HCT116 (cell line): ENCODE results near the gene SYNJ2. TPM values are rescaled to one million over a fixed set of nuclear protein-coding genes. Genes with fewer than 3 reads are reported as not detected.

ENCODE experiments used
- ATAC-seq: fragments of 200-7000 bp; cut with Tn5 transposase; 2 replicates; pipeline ENCODE4 v1.9.1; 2020; ENCODE audit warnings: mild to moderate bottlenecking, moderate library complexity
- BruUV-seq: library from RNA; stranded (reverse); fragments of 400-500 nt; replicated peaks from 2 replicates; lab custom pipeline; 2021; lab: Mats Ljungman, UMichigan
- CTCF ChIA-PET: fragments of 300-600 bp; sonication (Branson Sonifier 250); formaldehyde crosslinking; loops from one replicate; lab custom pipeline; 2021; ENCODE audit warnings: antibody characterized with exemption; lab: Charles Lee
- POLR2A ChIA-PET: fragments of 300-600, 350-600 bp; sonication (Branson Sonifier 250); formaldehyde crosslinking; loops from one replicate; lab custom pipeline; 2021; ENCODE audit warnings: antibody characterized with exemption; lab: Charles Lee
- RAD21 ChIA-PET, 2 experiments: fragments of 300-600 bp; sonication (Branson Sonifier 250); formaldehyde crosslinking; loops; one replicate each; lab custom pipeline; 2023; ENCODE audit warnings: low total read pairs in 2 of 2; ENCODE audit not compliant: uncharacterized antibody in 2 of 2, unreplicated experiment in 2 of 2, low non-redundant PET in 1 of 2; lab: Charles Lee
- DNase-seq: peaks from one replicate; pipeline ENCODE4 v3.0.0-alpha.2; 2010; ENCODE audit warnings: low read depth, low spot score
- H2AFZ ChIP-seq: fragments of 200-600 bp; shearing (Covaris generic), sonication (generic); 2 replicates; pipeline ENCODE4 v1.6.1; 2017; ENCODE audit warnings: low read depth, mixed run types, mixed read lengths, antibody characterized with exemption, low read length; ENCODE audit not compliant: poor library complexity, severe bottlenecking
- H3K27ac ChIP-seq: 2 replicates; pipeline ENCODE4 v1.5.1; 2012; ENCODE audit warnings: low read depth, low read length
- H3K27me3 ChIP-seq: fragments of 200-600 bp; sonication (generic); 2 replicates; pipeline ENCODE4 v1.6.1; 2016; ENCODE audit warnings: mixed run types, low read length, mixed read lengths; ENCODE audit not compliant: insufficient read depth
- H3K36me3 ChIP-seq, 2 experiments: fragments of 200-500 bp in 1 of 2; fragments of 200-600 bp in 1 of 2; sonication (Bioruptor generic) in 1 of 2; sonication (generic) in 1 of 2; 2 replicates each; pipeline versions ENCODE4 v1.5.1 to v1.6.1; 2014 to 2016; ENCODE audit warnings: low read length in 2 of 2, inconsistent platforms in 1 of 2, mixed read lengths in 1 of 2, mixed run types in 1 of 2; ENCODE audit not compliant: insufficient read depth in 2 of 2, control insufficient read depth in 1 of 2
- H3K4me1 ChIP-seq, 2 experiments: fragments of 200-600 bp in 1 of 2; sonication (generic) in 1 of 2; 2 replicates each; pipeline versions ENCODE4 v1.5.1 to v1.6.1; 2012 to 2017; ENCODE audit warnings: low read length in 2 of 2, inconsistent platforms in 1 of 2, mild to moderate bottlenecking in 1 of 2, mixed read lengths in 1 of 2, mixed run types in 1 of 2, moderate library complexity in 1 of 2; ENCODE audit not compliant: insufficient read depth in 2 of 2, control insufficient read depth in 1 of 2
- H3K4me2 ChIP-seq: fragments of 200-600 bp; sonication (generic); 2 replicates; pipeline ENCODE4 v1.6.1; 2017; ENCODE audit warnings: mixed run types, low read length, mixed read lengths
- H3K4me3 ChIP-seq, 2 experiments: fragments of 200-600 bp in 1 of 2; sonication (generic) in 1 of 2; replicated peaks in 1 of 2; 2 replicates each; pipeline ENCODE4 v1.5.1; 2011 to 2016; ENCODE audit warnings: low read length in 2 of 2, control low read depth in 1 of 2, low read depth in 1 of 2, mild to moderate bottlenecking in 1 of 2, mixed read lengths in 1 of 2, mixed run types in 1 of 2
- H3K79me2 ChIP-seq: fragments of 200-600 bp; sonication (generic); 2 replicates; pipeline ENCODE4 v1.6.1; 2017; ENCODE audit warnings: mild to moderate bottlenecking, mixed run types, low read length, moderate library complexity, mixed read lengths; ENCODE audit not compliant: insufficient read depth
- H3K9ac ChIP-seq: fragments of 200-600 bp; sonication (generic); 2 replicates; pipeline ENCODE4 v1.6.1; 2016; ENCODE audit warnings: low read length, mixed read lengths
- H3K9me2 ChIP-seq: fragments of 200-600 bp; sonication (generic), shearing (Covaris generic); 2 replicates; pipeline ENCODE4 v1.6.1; 2017; ENCODE audit warnings: mixed run types, mild to moderate bottlenecking, moderate library complexity; ENCODE audit not compliant: insufficient read depth
- H3K9me3 ChIP-seq, 2 experiments: fragments of 200-500 bp in 1 of 2; fragments of 200-600 bp in 1 of 2; sonication (Bioruptor generic) in 1 of 2; sonication (generic) in 1 of 2; 2 replicates each; pipeline ENCODE4 v1.6.1; 2014 to 2017; ENCODE audit warnings: low read length in 2 of 2, mixed read lengths in 2 of 2, inconsistent platforms in 1 of 2, low read depth in 1 of 2, mild to moderate bottlenecking in 1 of 2, mixed run types in 1 of 2, moderate library complexity in 1 of 2; ENCODE audit not compliant: control insufficient read depth in 1 of 2, insufficient read depth in 1 of 2
- H4K20me1 ChIP-seq: fragments of 200-600 bp; sonication (generic), shearing (Covaris generic); 2 replicates; pipeline ENCODE4 v1.6.1; 2017; ENCODE audit warnings: mixed run types, mild to moderate bottlenecking, moderate library complexity; ENCODE audit not compliant: insufficient read depth
- ATF3 ChIP-seq: IDR thresholded peaks from 2 replicates; pipeline ENCODE4 v1.6.1; 2012
- CBX3 ChIP-seq: IDR thresholded peaks from 2 replicates; pipeline ENCODE4 v1.6.1; 2012; ENCODE audit warnings: low read depth
- EGR1 ChIP-seq: IDR thresholded peaks from 2 replicates; pipeline ENCODE4 v1.6.1; 2012; ENCODE audit warnings: low read depth
- ELF1 ChIP-seq: IDR thresholded peaks from 2 replicates; pipeline ENCODE4 v1.6.1; 2012; ENCODE audit warnings: low read depth, borderline replicate concordance
- EZH2phosphoT487 ChIP-seq: fragments of 200-600 bp; IDR thresholded peaks from 2 replicates; pipeline ENCODE4 v1.6.1; 2018; ENCODE audit warnings: antibody characterized with exemption, borderline replicate concordance
- POLR2A ChIP-seq: IDR thresholded peaks from 2 replicates; pipeline ENCODE4 v1.7.0; 2011; ENCODE audit warnings: borderline replicate concordance; ENCODE audit not compliant: insufficient read depth, insufficient read length; ENCODE audit errors: extremely low read depth
- REST ChIP-seq: IDR thresholded peaks from 2 replicates; pipeline ENCODE4 v1.6.1; 2012; ENCODE audit warnings: low read depth
- ZBTB33 ChIP-seq: IDR thresholded peaks from 2 replicates; pipeline ENCODE4 v1.6.1; 2011; ENCODE audit warnings: mild to moderate bottlenecking, low read length, moderate library complexity; ENCODE audit not compliant: insufficient replicate concordance; ENCODE audit errors: extremely low read depth
- intact Hi-C: fragments of 100-400 bp; cut with micrococcal nuclease; formaldehyde crosslinking; loops from 2 replicates; pipeline ENCODE4 v1.10.0; 2022
- total RNA-seq: library from RNA; stranded (reverse); gene quantifications from one replicate; pipeline ENCODE4 v1.2.1, GENCODE V29; 2021; ENCODE audit not compliant: unreplicated experiment

Gene SYNJ2
- total RNA-seq, 1 experiment from 2014 or later, result 23.9 TPM

GRCh38 chr6:158057213-158057987, 75.7 kb downstream of the SYNJ2 start (continued):
- TF ChIP-seq REST, result no peak

GRCh38 chr6:158058171-158058651, 76.5 kb downstream of the SYNJ2 start:
- BruUV-seq, result no TSS peak
- Histone ChIP-seq H2AFZ (no peak overlapping the region), H3K9ac (peak overlapping the region; percentile 67), H3K4me2 (peak overlapping the region; percentile 67), H3K36me3 (no peaks in the 10 kb centered on the region), H3K27me3 (no peaks in the 10 kb centered on the region), H3K4me1 (peaks cover 45 to 64% of the 10 kb centered on the region in 2 experiments), H4K20me1 (no peaks in the 10 kb centered on the region), H3K79me2 (no peaks in the 10 kb centered on the region), H3K27ac (peak overlapping the region; percentile 71; the same call in 1 of the 2 replicates), H3K9me2 (no peaks in the 10 kb centered on the region), H3K9me3 (no peaks in the 10 kb centered on the region), H3K4me3 (no peak overlapping the region)
- ChIA-PET CTCF (interaction anchor here (2.3 kb wide), 1 partner anchor 14 kb away, joined by 10 read pairs; no protein-coding TSS in a partner anchor), POLR2A (interaction anchor here (0.7 to 2.1 kb wide), 4 partner anchors 10 to 19 kb away, joined by 3 to 6 read pairs (median 4); no protein-coding TSS in a partner anchor), RAD21 (no interaction called here)
- no peak for TF ChIP-seq POLR2A
- TF ChIP-seq ZBTB33, result no peak
- 0 out of 2 replicates have a peak, but pooled peaks have one; percentile 15 for TF ChIP-seq EGR1
- TF ChIP-seq ELF1, result no peak
- no peak for TF ChIP-seq EZH2phosphoT487
- no peak for TF ChIP-seq ATF3
- TF ChIP-seq CBX3, result no peak
- intact Hi-C loops, result no loop called here
- no peak for ATAC-seq
- DNase-seq, result no peak
